Brain microvascular endothelial cell (primary cell): ENCODE results near the gene ACTN3.

ENCODE experiments used
- DNase-seq: peaks from one replicate; pipeline ENCODE4 v3.0.0-alpha.2; 2020
- H3K27ac ChIP-seq: fragments of 250-450 bp; sonication (Bioruptor Pico); 2 replicates; pipeline ENCODE4 v1.5.1; 2020; ENCODE audit warnings: mild to moderate bottlenecking, moderate library complexity
- H3K27me3 ChIP-seq: fragments of 250-450 bp; sonication (Bioruptor Pico); replicated peaks from 2 replicates; pipeline ENCODE4 v1.5.1; 2020; ENCODE audit warnings: mild to moderate bottlenecking
- H3K36me3 ChIP-seq: fragments of 250-450 bp; sonication (Bioruptor Pico); replicated peaks from 2 replicates; pipeline ENCODE4 v1.5.1; 2020; ENCODE audit warnings: mild to moderate bottlenecking
- H3K4me3 ChIP-seq: 2 replicates; pipeline ENCODE4 v1.5.1; 2011; ENCODE audit warnings: low read depth, mild to moderate bottlenecking, control low read depth, low read length, moderate library complexity
- in situ Hi-C: cut with HindIII; loops from 2 replicates; pipeline ENCODE4 v1.10.0; 2017; ENCODE audit warnings: low sequenced_read_pairs, low pct_ligation_motif_present
- TF ChIP-seq, protein P1 (sequence below): IDR thresholded peaks from 2 replicates; pipeline ENCODE4 v1.5.1; 2011; ENCODE audit warnings: low read depth, mild to moderate bottlenecking, moderate library complexity, low read length, control low read depth, inconsistent platforms; ENCODE audit errors: missing control alignments

Gene ACTN3

DNA sequence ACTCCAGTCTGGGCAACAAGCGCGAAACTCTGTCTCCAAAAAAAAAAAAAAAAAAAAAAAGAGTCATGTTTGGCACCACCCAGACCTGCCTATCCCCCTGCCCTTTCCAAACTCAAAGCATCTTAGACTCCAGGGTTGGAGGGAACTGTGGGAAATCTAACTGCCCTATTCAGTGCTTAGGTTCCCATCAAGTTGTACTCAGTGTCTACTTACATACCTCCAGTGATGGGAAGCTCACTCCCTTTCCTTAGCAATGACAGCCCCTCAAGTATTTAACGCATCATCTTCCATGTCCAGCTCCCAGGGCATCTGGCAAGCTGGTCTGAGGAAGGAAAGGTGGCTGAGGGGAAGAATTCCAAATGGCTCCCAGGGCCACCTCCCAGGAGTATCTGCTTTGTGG, 3.0 kb downstream of the ACTN3 start:
- Histone ChIP-seq H3K27me3 (no peaks in the 10 kb centered on the region), H3K27ac (no peak overlapping the region), H3K4me3 (no peak overlapping the region), H3K36me3 (no peaks in the 10 kb centered on the region)
- DNase-seq, result no peak
- in situ Hi-C loops, result no loop called here
- TF ChIP-seq, protein P1, sequence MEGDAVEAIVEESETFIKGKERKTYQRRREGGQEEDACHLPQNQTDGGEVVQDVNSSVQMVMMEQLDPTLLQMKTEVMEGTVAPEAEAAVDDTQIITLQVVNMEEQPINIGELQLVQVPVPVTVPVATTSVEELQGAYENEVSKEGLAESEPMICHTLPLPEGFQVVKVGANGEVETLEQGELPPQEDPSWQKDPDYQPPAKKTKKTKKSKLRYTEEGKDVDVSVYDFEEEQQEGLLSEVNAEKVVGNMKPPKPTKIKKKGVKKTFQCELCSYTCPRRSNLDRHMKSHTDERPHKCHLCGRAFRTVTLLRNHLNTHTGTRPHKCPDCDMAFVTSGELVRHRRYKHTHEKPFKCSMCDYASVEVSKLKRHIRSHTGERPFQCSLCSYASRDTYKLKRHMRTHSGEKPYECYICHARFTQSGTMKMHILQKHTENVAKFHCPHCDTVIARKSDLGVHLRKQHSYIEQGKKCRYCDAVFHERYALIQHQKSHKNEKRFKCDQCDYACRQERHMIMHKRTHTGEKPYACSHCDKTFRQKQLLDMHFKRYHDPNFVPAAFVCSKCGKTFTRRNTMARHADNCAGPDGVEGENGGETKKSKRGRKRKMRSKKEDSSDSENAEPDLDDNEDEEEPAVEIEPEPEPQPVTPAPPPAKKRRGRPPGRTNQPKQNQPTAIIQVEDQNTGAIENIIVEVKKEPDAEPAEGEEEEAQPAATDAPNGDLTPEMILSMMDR, result no peak

DNA sequence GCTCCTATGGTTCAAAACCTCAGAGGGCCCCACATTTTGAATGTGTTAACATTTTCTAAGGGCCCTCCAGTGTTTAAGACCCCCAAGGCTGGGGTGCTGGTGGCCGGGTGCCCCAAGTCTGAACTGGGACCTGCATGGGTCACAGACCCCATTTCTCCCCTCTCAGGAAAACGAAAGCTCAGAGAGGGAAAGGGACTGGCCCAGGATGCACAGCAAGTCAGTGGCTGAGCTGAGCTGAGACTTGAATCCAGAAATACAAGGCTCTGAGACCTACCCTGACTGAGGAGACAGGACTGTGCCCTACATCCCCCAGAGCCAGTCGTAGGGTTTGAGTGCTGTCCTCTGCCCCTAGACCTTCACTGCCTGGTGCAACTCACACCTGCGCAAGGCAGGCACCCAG, 4.2 kb downstream of the ACTN3 start:
- DNase-seq, result no peak
- in situ Hi-C loops, result no loop called here
- H3K27me3 ChIP-seq, result no peaks in the 10 kb centered on the region
- no peaks in the 10 kb centered on the region for H3K36me3 ChIP-seq
- TF ChIP-seq, protein P1, result no peak
- no peak overlapping the region for H3K4me3 ChIP-seq
- H3K27ac ChIP-seq, result no peak overlapping the region

DNA sequence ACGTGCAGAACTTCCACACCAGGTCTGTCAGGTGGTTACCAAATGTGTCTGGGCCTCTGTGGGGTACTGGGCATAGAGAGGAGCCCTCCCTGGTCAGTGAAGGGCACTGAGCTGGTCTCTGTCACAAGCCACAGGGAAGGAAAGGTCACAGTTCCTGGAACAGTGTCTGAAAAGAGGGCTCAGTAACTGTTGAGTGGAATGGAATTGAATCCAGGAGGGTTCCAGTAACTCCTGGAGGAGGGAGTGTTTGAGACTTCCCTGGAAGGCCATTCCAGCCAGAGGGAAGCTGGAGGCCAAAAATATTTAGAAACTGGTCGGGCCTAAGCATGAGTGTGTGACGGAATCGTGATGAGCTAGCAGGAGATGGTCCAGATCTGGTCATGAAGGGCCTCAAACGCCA, 7.9 kb downstream of the ACTN3 start:
- in situ Hi-C loops, result no loop called here
- Histone ChIP-seq H3K27me3 (no peaks in the 10 kb centered on the region), H3K4me3 (no peak overlapping the region), H3K36me3 (no peaks in the 10 kb centered on the region), H3K27ac (no peak overlapping the region)
- no peak for DNase-seq
- TF ChIP-seq, protein P1, result no peak

DNA sequence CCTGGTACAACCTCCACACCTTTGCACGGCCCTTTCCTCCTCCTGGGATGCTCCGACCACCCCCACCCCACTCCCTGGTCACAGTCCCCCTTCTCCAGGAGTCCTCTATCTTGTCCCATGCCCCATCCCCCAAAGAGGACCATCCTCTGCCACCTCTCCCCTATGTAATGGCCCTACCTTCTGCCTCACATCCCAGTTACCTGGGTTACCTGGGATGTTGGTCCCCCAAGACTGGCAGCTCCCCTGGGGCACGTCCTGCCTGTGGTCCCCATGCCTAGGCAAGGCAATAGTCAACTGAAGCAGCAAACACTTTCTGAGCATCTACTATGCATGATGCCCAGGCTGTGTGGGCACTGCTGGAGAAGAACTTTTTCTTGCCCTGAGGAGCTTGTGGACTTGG, 8.7 kb downstream of the ACTN3 start:
- in situ Hi-C loops, result no loop called here
- no peaks in the 10 kb centered on the region for H3K27me3 ChIP-seq
- H3K27ac ChIP-seq, result no peak overlapping the region

DNA sequence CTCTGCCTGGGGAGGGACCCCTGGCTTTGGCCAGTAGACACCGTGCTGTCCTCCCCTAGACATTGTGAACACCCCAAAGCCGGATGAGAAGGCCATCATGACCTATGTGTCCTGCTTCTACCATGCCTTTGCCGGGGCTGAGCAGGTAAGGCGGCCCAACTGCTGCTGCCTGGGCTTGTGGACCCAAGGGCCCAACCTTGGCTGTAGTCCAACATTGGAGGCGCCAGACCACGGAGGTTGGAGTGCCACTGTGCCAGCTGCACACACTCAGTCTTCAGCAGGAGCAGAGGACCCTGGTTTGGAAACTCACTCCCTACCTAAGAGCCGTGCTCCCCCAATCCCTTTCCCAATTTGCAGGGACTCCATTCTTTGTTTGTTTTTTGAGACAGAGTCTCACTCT, 9.4 kb downstream of the ACTN3 start:
- in situ Hi-C loops, result no loop called here
- TF ChIP-seq, protein P1, result no peak
- no peak overlapping the region for H3K4me3 ChIP-seq
- no peak overlapping the region for H3K27ac ChIP-seq
- DNase-seq, result no peak
- H3K27me3 ChIP-seq, result no peaks in the 10 kb centered on the region
- H3K36me3 ChIP-seq, result no peaks in the 10 kb centered on the region

More for the DNA sequence above, 8.7 kb downstream of the ACTN3 start:
- Histone ChIP-seq H3K36me3 (no peaks in the 10 kb centered on the region), H3K4me3 (no peak overlapping the region)
- DNase-seq, result no peak
- TF ChIP-seq, protein P1, result no peak

DNA sequence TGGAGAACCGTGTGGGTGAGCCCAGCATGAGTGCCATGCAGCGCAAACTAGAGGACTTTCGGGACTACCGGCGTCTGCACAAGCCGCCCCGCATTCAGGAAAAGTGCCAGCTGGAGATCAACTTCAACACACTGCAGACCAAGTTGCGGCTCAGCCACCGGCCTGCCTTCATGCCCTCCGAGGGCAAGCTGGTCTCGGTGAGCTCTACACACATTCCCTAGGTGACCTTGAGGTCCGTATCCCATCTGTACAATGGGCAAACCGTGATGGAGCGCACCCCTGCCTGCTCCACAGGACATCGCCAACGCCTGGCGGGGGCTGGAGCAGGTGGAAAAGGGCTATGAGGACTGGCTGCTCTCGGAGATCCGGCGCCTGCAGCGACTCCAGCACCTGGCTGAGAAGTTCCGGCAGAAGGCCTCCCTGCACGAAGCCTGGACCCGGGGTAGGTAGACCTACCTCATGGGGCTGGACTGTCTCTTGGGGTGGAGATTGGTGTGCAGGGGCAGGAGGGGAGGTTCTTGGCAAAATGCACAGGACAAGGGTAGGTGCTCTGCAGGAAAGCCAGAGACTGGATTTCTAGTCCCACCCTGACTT, 11.1 kb downstream of the ACTN3 start:
- DNase-seq, result no peak
- Histone ChIP-seq H3K36me3 (no peaks in the 10 kb centered on the region), H3K27me3 (no peaks in the 10 kb centered on the region), H3K27ac (no peak overlapping the region), H3K4me3 (no peak overlapping the region)
- TF ChIP-seq, protein P1, result no peak
- in situ Hi-C loops, result no loop called here
